DMS153 treated with DMSO at 0.1 percent for 48 hours (cell line): ENCODE measurements around the gene VASN.
"Not testable (repeated sequence)": the region's sequence is repeated elsewhere in the genome, so short reads cannot be mapped to it uniquely, and the experiment has no call there.

Experiments
- DNase-seq: peaks from one replicate; lab custom pipeline; 2025; ENCODE audit not compliant: unreplicated experiment; lab: John Stamatoyannopoulos, UW

VASN gene

DNA sequence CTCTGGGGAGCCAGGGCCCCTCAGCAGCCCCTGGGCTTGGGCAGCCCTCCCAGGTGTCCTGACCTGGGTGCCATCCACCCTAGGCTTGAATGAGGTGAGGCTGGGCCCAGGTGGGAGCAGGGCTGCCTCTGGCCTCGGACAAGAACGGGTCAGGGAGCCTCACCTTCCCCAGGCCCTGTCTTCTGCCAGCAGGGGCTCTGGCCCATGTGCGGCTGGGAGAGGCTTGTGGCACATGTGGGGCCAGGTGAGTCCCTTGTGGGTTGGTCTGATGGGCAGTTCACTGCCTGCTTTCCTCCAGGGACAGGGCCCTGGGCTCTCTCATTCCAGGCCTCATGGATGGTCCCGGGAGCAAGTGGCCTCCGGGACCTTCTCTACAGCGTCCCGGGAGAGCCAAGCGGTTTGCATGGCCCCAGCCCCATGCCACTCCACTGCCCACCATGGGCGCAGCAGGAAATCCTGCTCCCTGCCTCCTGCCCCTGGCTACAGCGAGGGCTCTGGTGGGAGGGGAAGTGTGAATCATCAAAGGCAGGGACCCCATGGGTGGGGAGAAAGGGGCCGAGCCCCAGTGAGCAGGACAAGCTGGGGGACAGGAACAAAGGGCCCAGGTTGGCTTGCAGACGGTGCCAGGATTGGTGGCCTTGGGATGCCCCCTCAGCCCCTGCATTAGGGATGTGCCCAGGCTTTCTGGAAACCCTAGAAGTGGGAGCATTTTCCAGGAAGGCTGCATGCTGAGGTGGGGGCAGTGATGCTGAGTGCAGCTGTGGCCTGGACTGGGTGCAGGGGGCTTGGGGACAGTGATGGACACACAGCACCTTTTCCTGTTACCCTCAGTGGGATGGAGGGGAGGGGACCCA is 12.2 kb downstream of the VASN start:
- no peak for DNase-seq

DNA sequence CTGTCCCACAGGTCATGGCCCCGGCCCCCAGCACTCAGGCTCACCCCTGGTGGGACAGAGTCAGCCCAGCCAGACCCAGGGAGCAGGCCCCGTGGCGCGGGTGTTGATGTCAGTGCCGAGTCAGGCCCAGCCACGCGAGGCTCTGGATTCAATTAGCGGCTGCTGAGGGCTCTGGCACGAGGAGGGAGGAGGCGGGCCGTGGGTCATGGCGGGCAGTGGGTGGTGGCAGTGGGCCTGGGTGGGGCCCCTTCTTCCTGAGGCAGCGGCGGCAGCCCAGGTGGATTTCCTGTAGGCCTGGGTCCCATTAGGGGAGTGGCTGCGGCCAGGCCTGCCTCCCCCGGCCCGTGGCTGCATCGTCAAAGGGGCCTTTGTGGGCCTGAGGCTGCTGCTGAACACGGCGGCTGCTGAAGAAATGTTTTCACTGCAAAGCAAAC is 12.9 kb downstream of the VASN start:
- no peak for DNase-seq

DNA sequence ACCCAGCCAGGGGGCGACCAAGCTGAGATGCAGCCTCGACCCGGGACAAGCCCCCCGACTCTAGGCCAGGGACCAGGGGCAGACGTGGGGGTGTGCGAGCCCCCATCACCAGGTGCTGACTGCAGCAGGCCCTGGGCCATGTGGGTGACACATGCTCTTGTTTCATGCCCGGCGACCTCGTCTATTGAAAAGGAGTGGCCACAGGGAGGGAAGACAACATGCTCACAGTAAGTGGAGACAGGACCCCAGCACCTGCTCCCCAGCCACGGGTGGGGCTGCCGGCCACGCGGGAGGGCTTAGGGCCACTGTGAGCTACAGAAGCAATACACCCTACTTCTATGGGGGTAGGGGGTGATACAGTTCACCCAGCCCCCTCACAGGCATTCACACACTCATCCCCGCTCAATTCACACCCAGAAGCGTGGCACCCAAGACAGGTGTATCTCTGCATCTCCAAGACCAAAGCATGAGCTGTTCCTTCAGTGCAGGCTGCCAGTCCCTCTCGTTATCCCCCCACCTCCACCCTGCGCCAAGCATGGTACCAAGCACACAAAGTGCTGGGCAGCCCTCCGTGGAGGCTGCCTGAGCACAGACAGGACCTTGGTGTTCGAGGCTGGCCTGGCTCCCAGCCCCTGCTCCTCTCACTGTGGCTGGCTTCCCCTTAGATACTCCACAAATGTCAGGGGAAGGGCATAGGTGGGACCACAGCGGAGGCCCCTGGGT is 13.6 kb downstream of the VASN start:
- no peak for DNase-seq

DNA sequence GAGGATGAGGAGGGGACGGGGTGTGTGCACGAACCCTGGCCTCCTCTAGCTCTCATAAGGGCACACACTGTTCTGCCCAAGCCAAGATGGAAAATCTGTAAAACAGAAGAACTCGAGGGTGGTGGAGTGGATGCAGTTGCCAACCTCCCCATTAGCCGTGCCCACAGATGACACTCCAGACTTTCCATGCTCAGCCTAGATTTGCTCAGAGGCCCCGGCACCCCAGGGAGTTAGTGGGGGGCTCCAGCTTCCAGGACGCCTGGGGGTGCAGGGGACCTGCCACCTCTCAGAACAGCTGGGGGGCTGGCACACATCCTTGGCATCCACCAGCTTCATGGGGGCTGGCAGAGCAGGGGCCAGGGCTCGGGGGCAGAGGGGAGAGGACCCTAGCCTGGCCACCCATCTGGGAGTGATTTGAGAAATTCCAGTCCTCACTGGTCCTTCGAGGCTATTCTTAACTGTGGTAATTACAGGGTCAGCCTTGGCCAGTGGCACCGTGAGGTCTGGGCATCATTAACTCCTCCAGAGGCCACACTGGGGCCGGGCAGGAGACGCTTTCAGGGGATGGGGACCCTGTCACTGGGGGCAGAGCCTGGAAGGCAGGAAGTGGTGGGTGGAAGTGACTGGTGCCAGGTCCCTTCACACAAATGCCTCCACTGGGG is 14.3 kb downstream of the VASN start:
- DNase-seq = no peak

DNA sequence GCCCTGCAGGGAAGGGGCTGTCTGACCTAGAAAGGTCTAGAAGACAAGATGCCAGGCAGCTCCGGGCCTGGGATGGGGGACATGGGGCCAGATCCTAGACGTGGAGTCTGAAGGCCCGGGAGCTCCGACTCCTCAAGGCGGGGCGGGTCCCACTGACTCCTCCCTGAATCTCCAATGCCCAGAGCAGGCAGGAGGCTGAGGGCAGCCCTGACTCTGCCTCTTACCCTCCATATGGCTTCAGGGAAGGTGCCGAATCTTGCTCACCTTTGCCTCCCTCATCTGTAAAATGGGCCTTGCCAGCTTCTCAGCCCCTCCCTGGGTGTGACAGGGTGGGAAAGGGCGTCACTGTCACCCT is 14.8 kb downstream of the VASN start:
- DNase-seq = no peak

DNA sequence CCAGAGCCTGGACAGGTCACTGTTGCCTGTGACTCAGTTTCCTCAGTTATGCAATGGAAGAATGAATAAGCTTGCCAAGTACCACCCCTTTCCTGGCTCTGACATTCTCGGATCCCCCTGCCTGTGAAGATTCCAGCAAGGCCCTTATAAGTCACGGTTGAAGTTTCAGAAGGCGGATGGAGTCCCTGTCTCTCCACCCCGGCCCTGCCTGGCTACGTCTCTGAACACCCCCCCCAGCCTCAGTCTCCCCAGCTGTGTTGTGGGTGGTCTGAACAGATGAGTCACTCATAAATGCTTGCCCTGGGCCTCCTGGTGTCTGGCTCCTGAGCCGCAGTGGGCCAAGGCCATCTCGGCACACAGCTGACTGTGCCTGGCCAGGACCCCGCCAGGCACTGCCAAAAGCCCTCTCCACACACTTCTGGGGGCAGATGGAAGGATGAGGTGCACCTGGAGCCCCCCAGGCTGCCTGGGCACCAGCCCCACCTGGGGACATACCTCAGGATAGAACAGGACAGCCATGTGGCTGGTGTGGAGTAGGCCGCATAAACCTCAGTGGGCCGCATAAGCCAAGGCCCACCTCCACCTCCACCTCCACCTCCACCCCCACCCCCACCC is 15.4 kb downstream of the VASN start:
- no peak for DNase-seq

DNA sequence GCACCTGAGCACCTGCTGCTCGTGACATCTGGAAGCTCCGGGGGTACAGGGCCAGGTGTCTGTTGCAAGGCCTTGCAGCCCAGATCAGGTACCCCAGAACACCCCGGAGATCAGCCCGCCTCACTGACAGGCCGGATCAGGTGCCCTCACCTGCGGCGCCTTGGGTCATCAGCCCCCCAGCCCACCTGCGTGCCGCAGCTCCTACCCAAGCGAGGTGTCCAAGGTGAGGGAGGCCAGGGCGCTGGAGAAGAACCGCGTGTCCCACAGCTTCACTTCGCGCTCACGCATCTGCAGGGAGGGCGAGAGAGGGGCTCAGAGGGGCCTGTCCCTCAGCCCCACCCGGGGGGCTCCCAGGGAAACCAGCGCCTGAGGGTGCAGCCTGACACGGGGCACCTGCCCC is 16.1 kb downstream of the VASN start:
- no peak for DNase-seq

DNA sequence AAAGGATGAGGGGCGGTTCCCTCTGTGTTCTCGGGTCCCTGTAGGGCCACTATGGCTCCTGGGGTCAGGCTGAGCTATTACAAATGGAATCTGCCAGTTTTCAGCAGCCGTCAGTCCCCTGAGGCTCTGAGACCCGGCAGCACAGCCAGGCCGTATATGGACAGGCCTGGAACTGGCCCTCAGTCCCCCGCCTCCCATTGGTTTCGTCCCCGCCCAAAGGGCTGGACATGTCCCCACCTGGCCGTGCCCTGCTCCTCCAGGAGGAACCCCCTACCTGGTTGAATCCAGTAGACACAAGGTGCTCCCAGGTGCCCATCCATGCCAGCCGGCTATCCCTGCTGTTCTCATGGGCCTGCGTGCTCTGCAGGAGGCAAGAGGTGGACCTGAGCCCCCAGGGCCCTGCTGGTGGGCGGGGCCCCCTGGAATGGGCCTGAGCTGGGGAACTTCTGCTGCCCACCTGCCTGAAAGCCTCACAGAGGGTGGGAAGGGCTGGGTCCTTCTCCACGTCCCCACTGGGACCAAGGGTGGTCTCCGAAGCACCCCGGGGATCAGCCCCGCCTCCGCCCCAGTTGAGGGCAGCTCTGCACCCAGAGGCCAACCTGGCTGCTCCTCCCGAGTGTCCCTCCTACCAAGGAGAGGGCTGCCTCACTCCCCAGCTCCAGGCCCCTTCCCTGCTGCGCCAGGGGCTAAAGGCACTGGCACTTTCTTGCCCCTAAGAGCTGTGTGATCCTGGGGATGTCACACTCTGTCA is 16.8 kb downstream of the VASN start:
- no peak for DNase-seq

DNA sequence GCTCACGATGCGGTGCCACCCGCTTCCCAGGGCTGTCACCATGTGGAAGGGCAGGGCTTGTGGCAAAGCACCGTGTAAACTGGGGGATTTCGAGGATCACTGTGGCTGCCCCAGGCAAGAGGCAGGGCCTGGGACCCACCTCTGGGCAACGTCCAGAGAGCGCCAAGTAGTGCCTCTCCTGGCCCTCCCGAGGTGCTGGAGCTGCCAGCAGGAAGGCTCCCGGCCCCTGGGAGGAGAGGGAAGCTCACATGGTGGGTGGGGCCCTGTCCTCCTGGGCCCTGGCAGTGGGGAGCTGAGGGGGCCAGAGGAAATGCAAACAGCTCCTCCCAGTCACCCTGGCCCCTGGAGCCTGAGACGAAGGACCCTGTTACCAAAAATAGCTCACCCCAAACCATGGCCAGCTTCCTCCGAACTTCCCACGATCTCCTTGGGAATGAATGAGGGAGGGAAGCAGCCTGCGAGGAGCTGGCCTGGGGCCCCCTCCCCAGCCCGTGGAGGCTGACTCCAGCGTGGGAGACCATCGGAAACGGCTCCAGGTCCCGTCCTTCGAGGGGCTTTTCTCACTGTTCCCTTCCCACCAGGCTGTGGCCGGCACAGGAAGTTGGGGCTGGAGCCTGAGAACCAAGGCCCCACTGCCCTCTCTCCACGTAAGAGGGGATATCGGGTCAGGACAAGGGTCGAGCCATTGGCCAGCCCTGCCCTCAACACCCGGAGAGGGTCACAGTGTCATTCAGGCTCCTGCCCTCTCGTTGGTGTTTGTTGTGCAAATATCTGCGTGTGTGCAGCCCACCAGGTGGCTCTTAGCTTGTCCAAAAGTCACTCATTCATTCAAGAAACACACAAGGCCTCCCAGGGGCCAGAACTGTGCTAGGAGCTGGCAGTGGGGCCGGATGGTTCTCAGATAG is 17.7 kb downstream of the VASN start:
- no peak for DNase-seq

DNA sequence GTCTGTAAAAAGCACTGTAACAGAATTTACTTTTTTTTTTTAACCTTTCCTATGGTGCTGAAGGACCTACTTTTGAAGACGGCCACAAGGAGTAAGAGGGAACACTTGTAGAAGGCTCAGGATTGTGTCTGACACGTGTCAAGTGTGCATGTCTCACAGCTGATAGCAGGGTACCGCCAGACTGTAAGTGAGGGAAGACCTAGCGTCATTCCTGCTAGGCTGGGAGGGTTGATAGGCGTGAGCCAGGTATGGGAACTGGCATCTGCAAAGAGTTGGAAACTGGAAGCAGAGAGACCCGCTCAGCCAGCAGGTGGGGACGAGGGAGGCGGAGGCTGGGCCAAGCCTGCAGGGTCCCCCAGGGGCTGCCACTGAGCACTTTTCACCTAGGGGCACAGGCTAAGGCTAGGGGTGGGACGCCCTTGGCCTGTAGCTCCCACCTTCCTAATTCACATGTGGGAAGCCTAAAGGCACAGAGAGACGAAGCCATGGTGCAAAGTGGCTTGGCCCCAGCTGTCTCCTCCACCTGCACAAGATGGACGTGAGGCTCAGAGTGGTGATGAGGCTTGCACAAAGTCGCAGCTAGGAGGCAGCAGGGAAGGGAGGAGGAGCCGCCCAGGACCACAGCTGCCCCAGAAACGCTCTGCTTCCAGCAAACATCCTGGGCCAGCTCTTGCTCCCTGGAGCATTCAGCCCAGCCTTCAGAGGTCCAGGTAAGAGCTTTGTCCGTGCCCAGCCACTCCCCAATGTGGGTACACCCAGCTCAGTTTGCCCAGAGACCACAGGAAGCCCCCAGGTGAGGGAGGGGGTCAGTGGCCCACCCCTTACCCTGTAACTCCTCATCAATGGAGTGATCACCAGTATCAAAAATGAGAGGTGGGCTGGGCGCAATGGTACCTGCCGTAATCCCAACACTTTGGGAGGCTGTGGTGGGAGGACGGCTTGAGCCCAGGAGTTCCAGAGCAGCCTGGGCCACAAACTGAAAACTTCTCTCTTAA is 18.9 kb downstream of the VASN start:
- no peak for DNase-seq

DNA sequence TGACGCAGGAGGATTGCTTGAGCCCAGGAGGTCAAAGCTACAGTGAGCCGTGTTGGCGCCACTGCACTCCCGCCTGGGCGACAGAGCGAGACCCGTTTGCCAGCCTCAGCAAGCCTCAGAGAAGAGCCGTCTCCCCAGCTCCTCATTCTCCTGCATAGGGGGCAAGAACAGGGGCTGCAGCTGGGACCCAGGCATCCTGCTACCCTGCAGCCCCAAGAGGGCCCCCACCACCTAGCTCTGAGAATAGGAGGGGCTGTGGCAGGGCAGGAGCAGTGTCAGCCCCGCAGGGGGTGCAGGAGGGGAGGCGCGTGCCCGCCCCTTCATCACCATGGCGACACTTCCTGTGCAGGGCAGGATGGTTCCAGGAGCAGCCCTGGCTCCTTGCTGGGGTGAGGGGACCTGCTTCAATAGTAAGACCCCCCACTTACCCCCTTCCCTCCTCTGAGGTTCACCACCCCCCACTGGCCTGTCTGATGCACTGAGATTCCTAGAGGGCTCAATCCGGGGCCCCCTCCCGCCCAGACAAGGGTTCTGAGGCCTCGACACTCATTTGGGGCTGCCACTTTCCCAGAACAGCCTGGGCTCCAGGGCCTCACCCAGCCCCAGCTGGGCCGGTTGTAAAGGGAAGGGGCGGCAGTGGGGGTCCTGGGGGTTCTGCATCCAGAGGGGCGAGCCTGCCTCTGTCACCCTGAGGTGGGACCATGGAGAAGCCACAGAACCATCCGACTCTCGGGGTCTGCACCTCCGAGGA is 20.2 kb downstream of the VASN start:
- DNase-seq = no peak

DNA sequence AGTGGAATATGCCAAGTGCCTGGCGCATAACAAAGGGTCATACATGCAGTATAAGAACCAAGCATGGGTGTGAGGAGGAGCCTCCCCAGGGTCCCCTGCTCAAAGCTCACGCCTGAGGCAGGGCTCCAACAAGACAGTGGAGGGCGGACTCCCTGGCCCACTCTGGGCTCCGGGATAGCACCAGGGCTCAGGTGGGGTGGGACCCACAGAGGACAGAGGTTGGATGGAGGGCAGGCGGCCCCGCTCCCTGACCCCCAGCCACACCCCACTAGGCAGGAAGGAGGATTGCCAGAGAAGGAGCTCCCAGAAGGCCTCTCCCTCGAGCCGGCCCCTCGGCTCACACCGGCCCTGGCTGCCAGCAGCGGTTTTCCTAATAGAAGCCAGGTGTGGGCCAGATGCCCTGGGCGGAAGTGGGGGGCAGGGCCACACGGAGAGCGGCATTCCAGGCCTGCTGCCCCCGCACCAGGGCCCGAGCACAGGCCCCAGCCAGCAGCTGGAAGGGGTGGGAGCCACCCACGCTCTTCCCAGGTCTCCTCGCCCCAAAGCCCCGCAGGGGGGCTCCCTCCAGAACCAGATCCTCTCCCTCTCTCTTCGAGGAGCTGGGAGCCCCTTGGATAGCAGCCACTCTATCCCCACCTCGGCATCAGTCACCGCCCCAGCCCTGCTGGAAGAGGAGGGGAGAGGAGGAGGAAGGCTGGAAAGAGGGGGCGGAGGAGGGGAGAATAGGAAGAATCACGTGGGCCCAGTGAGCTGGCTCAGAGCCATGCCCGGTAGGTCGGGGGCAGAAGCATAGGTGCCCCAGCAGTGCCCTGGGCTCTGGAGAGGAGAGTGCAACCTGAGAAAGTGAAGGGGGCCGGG is 21.0 kb downstream of the VASN start:
- peak; percentile 5 for DNase-seq

DNA sequence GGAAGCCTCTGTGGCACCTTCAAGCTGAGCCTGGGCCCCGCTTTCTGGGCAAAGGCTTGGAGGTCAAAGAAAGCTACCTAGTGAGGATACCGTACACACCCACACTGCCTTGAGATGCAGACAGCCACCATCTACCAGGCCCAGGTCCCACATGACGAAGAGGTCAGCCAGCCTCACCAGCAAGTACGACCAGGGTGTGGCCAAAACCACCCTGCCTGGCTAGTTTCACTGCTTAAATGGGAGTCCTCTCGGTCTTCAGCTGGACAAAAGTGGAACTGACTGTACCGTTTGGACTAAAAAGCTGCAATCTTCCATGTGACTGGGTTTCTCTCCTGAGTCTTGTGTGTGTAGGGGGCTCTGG is 21.6 kb downstream of the VASN start:
- no peak for DNase-seq

DNA sequence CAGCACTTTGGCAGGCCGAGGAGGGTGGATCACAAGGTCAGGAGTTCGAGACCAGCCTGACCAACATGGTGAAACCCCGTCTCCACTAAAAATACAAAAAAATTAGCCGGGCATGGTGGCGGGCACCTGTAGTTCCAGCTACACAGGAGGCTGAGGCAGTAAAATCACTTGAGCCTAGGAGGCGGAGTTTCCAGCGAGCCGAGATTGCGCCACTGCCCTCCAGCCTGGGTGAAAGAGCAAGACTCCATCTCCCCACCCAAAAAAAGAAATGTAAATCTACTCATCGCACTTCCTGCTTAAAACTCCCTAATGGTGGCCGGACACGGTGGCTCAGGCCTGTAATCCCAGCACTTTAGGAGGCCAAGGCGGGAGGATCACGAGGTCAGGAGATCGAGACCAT is 22.2 kb downstream of the VASN start:
- DNase-seq = not testable (repeated sequence)

DNA sequence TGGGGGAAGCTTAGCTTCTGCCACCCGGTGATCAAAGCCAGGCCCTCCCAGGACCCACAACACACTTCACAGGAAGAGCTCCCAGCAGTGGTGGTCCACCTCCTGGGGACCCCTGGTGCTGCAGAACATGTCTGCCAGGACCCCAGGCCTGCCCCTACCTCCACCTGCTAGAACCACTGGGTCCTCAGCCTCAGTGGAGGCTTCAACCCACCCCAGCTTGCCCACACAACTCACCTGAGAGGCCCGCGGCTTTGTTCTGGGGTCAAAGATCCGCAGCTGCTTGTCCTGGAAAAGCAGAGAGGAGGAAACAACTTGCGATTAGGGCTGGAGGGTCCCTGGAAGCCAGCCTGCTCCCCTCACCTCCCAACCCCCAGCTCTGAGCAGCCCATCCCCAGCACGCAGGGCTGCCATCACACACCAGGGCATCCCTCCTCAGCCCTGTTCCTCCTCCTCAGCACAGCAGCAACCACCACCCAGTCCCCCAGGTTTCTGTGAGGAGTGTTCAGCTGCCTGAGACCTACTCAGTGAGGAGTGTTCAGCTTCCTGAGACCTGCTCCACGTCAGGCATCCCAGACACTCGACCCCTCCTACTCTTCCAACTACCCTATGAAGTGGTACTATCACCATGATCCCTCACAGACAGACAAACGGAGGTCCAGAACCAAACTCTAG is 23.5 kb downstream of the VASN start:
- no peak for DNase-seq

DNA sequence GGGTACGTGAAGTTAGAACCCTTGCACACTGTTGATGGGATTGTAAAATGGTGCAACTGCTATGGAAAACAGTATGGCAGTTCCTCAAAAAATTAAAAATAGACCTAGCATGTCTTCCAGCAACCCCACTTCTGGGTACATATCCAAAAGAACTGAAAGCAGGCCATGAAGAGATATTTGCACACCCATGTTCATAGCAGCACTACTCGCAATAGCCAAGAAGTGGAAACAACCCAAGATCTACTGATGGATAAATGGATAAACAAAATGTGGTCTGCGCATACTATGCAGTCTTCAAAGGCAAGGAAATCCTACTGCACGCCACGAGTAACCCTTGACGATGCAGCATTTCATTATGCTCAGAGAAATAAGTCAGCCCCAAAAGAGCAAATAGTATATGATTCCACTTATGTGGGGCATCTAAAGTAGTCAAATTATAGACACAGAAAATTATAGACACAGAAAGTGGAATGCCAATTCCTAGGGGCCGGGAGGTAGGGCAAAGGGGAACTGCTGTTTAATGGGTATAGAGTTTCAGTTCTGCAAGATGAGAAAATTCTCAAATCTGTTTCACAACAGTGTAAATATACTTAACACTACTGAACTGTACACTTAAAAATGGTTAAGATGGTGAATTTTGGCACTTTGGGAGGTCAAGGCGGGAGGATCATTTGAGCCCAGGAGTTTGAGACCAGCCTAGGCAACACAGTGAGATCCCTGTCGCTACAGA is 27.5 kb downstream of the VASN start:
- no peak for DNase-seq
